Activated gamma-delta T cell treated with anti-CD3 and anti-CD28 coated beads, Interleukin-2, amount 50 U/mL, for 16 hours (primary cell): ENCODE measurements around the gene NR2C2AP.
"Not testable (repeated sequence)": the region's sequence is repeated elsewhere in the genome, so short reads cannot be mapped to it uniquely, and the experiment has no call there.

Source experiments
- DNase-seq: peaks from one replicate; pipeline ENCODE4 v3.0.0-alpha.2; 2020; ENCODE audit warnings: low read depth

The NR2C2AP gene, protein sequence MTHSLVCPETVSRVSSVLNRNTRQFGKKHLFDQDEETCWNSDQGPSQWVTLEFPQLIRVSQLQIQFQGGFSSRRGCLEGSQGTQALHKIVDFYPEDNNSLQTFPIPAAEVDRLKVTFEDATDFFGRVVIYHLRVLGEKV

DNA sequence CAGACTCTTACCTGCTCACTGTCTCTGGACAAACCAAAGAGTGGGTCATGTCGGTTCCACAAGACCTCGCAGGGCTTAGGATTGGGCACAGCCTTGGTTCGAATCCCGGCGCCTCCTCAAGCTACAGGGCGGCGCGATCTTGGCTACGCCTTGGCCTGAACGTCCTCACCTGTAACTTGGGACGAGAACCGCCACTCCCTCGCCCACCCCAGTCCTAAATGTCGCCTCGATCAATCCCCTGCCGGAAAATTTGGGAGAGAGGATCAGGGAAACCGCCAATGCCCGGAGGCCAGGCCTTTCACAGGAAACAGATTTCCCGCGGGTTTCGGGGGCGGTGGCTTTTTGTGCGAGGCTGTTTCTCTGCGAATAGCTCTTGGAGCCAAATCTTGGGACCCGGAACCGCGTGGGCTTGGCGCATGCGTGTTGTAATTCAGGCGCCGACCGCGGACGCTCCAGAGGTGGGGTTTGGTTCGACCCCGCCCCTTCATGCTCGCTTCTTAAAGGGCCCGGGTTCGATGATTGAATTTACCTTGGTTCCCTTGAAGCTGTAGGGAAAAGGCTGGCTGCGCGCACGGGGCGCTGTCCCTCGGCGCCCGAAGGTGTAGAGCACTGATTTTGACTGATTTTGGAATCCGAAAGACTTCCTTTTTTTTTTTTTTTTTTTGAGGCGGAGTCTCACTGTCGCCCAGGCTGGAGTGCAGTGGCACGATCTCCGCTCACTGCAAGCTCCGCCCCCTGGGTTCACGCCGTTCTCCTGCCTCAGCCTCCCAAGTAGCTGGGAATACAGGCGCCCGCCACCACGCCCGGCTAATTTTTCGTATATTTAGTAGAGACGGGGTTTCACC lies at the start of gene NR2C2AP:
Gene NR2C2AP (minus strand): TSS at position 403 of the 845 bp plus-strand sequence. CDS start 354 bp downstream, at position 49.
- peak; percentile 90 for DNase-seq

DNA sequence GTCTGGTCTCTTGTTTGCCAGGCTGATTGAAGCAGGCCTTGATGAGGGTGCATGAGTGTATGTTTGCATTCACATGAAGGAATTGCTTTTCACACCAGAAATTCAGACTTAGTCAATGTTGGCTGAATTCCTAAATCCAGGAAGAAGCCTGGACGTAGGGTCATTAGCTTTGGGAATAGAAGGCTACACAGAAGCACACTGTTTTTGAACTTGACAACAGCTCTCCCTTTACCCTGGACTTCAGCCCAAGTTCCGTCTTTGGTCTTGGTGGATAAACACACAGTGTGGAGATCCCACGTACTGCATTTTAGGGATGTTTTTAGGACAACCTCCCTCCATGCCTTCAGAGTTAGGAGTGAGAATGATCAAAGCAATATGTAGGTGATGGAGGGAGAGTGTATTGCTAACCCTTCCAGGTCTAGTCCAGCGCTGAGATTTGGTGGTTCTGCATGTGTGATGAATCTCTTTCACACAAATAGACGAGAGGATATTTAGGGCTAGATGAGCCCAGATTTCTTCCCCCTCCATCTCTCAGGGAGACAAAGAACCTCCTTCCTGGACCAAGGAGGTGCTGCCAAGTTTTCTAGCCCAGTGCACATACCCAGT lies 47.1 kb upstream of the NR2C2AP start:
- DNase-seq, result no peak

DNA sequence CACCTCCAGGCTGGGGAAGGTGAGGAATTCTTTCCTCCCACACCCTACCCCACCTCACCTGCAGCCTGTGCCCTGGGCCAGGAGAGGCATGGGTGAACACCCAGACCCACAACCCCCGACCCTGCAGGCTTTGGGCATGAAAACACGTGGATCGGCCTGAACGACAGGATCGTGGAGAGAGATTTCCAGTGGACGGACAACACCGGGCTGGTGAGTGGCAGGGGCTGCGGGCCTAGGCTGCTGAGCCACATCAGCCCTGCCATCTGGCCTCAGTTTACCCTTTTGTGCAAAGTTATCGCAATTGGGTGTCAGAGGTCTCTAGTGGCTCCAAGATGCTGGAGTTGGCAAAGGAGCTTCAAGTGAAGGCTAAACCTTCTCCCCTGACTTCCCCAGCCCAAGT lies 37.3 kb upstream of the NR2C2AP start:
- DNase-seq, result no peak

DNA sequence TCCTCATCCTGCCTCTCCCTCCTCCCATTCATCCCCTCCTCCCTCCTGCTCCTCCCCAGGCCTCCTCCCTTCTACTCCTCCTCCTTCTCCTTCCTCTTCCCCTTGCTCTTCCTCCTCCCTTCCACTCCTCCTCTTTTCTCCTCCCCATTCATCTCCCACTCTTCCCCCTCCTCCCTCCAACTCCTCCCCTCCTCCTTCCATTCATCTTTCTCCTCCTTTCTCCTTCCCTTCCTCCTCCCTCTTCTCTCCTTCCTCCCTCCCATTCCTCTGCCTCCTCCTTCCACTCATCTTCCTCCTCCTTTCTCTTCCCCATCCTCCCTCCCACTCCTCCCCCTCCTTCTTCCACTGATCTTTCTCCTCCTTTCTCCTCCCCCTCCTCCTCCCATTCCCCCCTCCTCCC lies 36.5 kb upstream of the NR2C2AP start:
- no peak for DNase-seq

DNA sequence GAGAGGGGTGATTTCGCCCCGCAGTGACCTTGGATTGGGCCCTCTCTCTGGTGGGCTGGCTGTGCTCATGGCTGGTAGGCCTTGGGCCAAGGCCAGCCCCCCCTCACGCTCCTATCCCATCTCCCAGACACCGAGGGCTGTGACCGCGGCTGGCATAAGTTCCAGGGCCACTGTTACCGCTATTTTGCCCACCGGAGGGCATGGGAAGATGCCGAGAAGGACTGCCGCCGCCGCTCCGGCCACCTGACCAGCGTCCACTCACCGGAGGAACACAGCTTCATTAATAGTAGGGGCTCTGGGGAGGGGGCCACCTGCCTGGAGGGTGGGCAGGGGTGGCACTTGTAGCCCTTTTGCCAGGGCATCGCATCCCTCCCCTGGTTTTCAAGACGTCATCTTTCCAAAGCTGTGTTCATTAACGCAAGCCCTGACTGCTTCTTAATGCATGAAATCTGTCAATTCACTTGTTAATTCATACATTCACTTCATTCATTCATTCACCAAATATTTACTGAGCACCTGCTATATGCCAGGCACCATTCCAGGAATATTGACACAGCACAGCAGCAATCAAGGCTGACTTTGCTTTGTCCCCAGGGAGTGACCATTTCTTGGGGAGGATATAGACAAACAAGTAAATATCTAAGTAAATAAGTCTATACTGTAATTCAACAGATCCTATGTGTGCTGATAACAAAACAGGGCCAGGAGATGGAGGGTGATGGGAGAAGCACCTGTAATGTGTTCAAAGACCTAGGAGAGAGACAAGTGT lies 35.1 kb upstream of the NR2C2AP start:
- DNase-seq, result no peak

DNA sequence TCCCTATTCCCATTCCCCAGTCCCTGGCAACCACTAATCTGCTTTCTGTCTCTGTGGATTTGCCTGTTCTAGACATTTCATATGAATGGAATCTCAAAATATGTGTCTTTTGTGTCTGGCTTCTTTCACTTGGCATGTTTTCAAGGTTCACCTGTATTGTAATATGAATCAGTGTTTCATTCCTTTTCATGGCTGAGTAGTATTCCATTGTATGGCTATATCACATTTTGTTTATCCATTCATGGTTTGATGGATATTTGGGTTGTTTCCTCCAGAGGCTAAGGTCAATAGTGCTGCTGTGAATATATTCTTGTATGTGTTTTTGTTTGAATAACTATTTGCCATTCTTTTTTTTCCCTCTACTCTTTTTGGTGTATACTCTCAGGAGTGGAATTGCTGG lies 33.0 kb upstream of the NR2C2AP start:
- no peak for DNase-seq

DNA sequence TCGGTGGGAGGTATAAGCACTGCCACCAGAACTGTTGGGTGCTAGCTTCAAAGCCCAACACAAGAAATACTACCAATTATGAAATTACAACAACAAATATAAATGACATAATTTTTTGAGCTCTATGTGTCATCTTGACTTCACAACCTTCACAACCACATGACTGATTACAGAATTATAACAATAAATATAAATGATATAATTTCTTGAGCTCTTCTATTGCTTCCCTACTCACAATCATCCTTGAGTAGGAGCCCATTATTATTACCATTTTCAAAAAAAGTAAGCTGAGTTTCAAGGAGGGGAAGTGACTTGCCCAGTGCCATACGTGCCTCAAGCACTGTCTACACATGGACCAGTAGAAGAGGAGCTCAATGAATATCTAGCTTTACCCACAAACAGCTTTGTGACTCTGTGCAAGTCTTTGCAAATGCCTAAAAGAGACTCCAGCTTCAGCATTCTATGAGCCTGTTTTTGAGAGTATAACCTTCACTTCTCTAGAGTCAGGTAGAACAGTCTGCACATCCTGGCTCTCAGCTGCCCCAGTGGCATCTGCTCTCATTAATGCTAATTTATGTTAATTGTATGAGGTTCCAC lies 31.1 kb upstream of the NR2C2AP start:
- no peak for DNase-seq

DNA sequence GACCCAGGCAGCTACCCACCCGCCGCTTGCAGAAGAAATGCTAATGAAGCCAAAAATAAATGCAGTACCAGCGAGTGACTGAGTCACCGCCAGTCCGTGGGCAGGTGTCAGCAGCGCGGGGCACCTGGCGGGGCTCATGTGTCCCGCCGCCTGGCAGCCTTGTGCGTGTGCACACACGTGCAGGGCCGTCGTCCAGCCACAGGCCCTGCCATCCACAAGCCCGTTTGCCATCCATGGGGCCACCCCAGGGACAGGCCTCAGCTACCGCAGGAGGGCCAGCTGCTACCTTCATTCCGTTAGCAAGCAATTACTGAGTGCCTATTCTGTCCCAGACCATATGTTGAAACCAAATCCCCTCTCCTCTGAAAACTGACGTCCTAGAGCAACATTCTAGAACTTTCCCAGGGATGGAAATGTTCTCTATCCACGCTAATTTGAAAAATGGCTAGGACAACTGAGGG lies 29.1 kb upstream of the NR2C2AP start:
- no peak for DNase-seq

DNA sequence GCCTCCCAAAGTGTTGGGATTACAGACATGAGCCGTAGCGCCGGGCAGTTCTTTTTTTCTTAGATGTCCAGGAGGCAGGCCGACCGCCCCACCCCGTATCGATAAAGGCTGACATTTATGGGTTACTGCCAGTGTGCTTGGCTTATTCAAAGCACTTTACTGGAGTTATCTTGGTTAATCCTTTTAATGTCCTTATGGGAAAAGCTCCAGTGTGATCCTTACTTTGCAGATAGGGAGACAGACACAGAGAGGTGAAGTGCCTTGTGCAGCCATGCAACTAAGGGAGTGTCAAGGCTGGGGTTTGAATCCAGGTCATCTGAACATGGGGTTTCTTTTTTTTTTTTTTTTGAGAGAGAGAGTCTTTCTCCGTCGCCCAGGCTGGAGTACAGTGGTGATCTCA lies 27.8 kb upstream of the NR2C2AP start:
- DNase-seq, result no peak

DNA sequence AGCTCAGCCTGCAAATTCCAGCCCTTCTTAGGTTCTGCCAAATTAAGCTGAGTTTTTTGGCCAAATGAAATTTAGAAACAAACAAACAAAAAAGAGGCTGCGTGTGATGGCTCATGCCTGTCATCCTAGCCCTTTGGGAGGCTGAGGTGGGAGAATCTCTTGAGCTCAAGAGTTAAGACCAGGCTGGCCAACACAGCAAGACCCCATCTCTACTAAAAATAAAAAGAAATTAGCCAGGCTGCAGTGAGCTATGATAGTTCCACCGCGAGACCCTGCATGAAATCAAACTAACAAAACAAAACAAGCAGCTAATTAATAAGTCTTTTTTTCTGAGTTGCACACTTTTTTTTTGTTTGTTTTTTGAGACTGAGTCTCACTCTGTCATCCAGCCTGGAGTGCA lies 26.5 kb upstream of the NR2C2AP start:
- DNase-seq, result no peak

DNA sequence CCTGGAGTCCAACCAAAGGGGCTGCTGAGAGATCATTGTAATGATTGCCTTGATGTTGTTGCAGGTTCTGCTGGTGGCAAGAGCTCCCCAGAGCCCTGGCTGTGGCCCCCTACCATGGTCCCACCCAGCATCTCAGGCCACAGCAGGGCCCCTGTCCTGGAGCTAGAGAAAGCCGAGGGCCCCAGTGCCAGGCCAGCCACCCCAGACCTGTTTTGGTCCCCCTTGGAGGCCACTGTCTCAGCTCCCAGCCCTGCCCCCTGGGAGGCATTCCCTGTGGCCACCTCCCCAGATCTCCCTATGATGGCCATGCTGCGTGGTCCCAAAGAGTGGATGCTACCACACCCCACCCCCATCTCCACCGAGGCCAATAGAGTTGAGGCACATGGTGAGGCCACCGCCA lies 24.0 kb upstream of the NR2C2AP start:
- no peak for DNase-seq

DNA sequence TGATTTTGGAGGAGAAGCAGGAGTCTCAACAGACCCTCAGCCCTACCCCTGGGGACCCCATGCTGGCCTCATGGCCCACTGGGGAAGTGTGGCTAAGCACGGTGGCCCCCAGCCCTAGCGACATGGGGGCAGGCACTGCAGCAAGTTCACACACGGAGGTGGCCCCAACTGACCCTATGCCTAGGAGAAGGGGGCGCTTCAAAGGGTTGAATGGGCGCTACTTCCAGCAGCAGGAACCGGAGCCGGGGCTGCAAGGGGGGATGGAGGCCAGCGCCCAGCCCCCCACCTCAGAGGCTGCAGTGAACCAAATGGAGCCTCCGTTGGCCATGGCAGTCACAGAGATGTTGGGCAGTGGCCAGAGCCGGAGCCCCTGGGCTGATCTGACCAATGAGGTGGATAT lies 23.4 kb upstream of the NR2C2AP start:
- DNase-seq, result no peak

DNA sequence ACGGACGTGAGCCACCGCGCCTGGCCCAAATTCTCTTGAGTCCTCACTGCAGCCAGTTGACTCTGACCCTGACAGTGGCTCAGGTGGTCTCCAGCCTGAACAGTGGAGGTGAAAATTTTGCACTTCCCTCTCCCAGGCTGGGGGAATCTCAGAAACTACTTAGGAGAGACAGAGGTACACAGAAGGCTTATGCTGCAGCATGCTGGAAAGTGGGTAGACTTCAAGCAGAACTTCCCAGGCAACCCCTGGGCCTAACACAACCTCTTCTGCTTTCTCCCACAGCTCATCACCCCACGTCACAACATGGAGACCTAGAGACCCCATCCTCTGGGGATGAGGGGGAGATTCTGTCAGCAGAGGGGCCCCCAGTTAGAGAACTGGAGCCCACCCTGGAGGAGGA lies 23.0 kb upstream of the NR2C2AP start:
- no peak for DNase-seq

DNA sequence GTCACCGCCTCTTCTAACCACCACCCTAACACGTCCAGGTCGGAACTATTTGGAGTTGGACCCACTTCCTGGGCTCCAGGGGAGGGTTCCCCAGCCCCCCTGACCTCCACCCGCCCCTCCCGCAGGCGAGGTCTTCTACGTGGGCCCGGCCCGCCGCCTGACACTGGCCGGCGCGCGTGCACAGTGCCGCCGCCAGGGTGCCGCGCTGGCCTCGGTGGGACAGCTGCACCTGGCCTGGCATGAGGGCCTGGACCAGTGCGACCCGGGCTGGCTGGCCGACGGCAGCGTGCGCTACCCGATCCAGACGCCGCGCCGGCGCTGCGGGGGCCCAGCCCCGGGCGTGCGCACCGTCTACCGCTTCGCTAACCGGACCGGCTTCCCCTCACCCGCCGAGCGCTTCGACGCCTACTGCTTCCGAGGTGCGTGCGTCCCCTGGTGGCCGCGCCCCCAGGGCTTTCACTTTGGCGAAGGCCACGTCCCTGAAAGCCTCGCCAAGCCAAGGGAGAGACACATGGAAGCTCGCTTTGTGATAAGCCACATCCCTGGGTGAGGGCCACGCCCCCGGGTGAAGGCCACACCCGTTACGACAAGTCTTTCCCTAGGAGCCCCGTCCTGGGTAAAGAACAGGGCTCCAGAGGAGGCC lies 21.8 kb upstream of the NR2C2AP start:
- DNase-seq, result peak; percentile 66

DNA sequence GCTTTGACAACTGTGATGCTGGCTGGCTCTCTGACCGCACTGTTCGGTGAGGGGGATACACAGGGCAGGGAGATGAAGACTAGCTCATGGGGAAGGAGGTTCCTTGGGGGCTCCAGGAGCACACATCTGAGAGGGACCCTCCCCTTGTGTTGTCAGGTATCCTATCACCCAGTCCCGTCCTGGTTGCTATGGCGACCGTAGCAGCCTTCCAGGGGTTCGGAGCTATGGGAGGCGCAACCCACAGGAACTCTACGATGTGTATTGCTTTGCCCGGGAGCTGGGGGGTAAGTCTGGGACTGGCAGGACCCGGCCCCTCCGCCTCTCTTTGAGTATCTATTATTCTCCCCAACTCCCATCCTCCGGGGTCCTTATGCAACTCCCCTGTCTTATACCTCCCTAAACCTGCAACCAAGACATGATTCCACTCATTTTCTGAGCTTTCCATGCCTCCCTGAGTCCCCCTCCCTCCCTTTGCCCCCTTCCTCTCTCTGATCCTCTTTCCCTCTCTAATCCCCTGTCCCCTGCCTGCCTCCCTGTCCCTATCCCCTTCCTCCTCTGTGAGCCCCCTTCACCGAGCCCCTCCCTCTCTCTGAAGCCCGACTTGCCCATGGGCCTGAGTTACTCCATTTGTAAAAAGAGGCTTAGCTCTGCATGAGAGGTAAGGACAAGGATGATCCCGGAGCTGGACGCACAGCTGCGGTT lies 21.1 kb upstream of the NR2C2AP start:
- DNase-seq, result no peak

DNA sequence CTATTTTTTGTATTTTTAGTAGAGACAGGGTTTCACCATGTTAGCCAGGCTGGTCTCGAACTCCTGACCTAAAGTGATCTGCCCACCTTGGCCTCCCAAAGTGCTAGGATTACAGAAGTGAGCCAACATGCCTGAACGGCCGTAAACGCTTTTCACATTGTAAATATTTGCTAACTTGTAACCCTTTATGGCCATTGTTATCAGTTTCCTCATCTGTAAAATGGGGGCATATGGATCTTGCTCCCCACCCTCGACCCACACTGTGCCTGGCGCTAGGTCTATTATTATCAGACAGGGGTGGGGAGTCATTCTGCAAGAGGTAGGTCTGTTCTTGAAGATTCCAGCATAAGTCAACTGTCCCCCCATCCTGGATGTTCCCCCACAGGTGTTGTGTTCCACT lies 20.4 kb upstream of the NR2C2AP start:
- DNase-seq, result no peak

DNA sequence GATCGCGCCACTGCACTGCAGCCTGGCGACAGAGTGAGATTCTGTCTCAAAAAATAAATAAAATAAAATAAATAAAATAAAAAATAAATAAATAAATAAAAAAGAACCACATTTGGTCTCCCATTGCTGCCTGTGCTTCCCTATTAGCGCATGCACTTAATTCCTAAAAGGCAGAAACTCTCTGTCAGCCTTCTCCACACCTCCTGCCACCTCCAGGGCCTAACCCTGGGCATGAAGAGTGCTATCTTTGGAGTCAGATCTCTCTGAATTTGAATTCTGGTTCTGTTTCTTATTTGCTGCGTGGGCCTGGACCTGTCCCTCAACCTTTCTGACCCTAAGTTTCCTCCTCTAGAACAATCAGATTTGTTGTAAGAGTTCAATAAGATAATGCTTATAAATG lies 19.8 kb upstream of the NR2C2AP start:
- no peak for DNase-seq

DNA sequence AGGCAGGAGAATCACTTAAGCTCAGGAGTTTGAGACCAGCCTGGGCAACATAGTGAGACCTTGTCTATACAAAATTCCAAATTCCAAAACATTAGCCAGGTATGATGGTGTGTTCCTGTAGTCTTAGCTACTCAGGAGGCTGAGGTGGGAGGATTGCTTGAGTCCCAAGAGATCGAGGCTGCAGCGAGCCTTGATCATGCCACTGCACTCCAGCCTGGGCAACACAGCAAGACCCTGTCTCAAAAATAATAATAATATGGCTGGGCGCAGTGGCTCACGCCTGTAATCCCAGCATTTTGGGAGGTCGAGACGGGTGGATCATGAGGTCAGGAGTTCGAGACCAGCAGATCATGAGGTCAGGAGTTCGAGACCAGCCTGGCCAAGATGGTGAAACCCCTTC lies 17.8 kb upstream of the NR2C2AP start:
- not testable (repeated sequence) for DNase-seq

DNA sequence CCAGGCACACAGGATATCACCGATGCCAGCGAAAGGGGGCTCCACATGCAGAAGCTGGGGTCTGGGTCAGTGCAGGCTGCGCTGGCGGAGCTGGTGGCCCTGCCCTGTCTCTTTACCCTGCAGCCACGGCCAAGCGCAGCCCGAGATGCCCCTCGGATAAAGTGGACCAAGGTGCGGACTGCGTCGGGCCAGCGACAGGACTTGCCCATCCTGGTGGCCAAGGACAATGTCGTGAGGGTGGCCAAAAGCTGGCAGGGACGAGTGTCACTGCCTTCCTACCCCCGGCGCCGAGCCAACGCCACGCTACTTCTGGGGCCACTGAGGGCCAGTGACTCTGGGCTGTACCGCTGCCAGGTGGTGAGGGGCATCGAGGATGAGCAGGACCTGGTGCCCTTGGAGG lies 15.7 kb upstream of the NR2C2AP start:
- no peak for DNase-seq

DNA sequence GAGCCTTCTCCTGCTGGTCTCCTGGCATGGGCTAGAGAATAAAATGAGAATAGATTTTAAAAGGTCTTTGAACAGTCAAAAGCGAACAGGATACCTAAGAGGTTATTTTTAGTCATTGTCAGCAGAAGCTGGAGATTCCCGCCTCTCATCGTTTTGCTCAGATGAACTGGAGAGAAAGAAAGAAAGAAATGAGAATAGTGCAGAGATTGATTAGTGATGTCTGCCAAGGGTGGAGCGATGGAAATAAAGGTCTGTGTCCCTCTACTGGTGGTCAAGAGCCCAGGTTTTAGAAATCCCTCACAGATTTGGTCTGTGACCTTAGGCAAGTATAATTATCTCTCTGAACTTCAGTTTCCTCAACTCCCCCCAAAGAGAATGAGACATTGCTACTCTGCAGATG lies 13.9 kb upstream of the NR2C2AP start:
- DNase-seq, result no peak

DNA sequence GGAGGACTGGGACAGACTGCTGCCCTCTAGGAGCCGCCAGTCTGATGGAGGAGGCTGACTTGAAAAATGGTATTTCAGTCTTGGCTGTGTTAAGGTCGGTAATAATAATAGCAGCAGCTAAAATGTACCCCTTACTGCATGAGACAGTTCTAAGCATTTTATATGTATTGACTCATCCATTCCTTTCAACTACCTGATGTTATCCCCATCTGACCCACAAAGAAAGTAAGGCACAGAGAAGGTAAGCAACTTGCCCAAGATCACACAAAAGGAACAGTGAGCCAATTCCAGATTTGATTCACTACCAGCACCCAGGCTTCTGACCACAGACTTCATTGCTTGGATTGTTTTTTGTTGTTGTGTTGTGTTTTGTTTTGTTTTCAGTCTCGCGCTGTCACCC lies 12.6 kb upstream of the NR2C2AP start:
- no peak for DNase-seq
